PC-3 (cell line): ENCODE data around the gene ARMC5. TPM values are rescaled to one million over a fixed set of nuclear protein-coding genes. Genes with fewer than 3 reads are reported as not detected.

Experiments
- ATAC-seq: fragments of 200-7000 bp; cut with Tn5 transposase; 2 replicates; pipeline ENCODE4 v1.9.1; 2020; ENCODE audit warnings: mild to moderate bottlenecking, moderate library complexity
- BruUV-seq: library from RNA; stranded (reverse); fragments of 400-500 nt; replicated peaks from 2 replicates; lab custom pipeline; 2021; lab: Mats Ljungman, UMichigan
- CTCF ChIA-PET: fragments of 300-600 bp; sonication (Branson Sonifier 250); formaldehyde crosslinking; loops from one replicate; lab custom pipeline; 2022; ENCODE audit warnings: antibody characterized with exemption; lab: Charles Lee
- POLR2A ChIA-PET: fragments of 300-600 bp; sonication (Branson Sonifier 250); formaldehyde crosslinking; loops from one replicate; lab custom pipeline; 2022; ENCODE audit warnings: antibody characterized with exemption; ENCODE audit not compliant: unreplicated experiment; lab: Charles Lee
- DNase-seq: peaks from one replicate; pipeline ENCODE4 v3.0.0-alpha.2; 2015
- H2AFZ ChIP-seq: fragments of 300-600 bp; sonication (generic); 2 replicates; pipeline ENCODE4 v1.6.0; 2016; ENCODE audit warnings: antibody characterized with exemption, low read length
- H3F3A ChIP-seq: fragments of 300-600 bp; sonication (generic); one replicate; pipeline ENCODE4 v1.6.0; 2017; ENCODE audit warnings: antibody characterized with exemption, low read length, control low read depth, mild to moderate bottlenecking; ENCODE audit not compliant: unreplicated experiment
- H3K27ac ChIP-seq: fragments of 300-600 bp; sonication (generic); 2 replicates; pipeline ENCODE4 v1.5.1; 2016; ENCODE audit warnings: mild to moderate bottlenecking, low read length
- H3K27me3 ChIP-seq: fragments of 300-600 bp; sonication (generic); 2 replicates; pipeline ENCODE4 v1.6.1; 2016; ENCODE audit warnings: low read length, mixed read lengths
- H3K36me3 ChIP-seq: fragments of 300-600 bp; sonication (generic); 2 replicates; pipeline ENCODE4 v1.6.1; 2016; ENCODE audit warnings: low read depth, mixed run types, low read length, mixed read lengths
- H3K4me1 ChIP-seq: fragments of 300-600 bp; sonication (generic); 2 replicates; pipeline ENCODE4 v1.5.1; 2016; ENCODE audit warnings: low read length; ENCODE audit not compliant: insufficient read depth
- H3K4me2 ChIP-seq: fragments of 300-600 bp; sonication (generic); 2 replicates; pipeline ENCODE4 v1.6.0; 2016; ENCODE audit warnings: low read length
- H3K4me3 ChIP-seq: fragments of 300-600 bp; sonication (generic); 2 replicates; pipeline ENCODE4 v1.5.1; 2016; ENCODE audit warnings: mild to moderate bottlenecking, low read length, mixed read lengths
- H3K79me2 ChIP-seq: fragments of 300-600 bp; sonication (generic); 2 replicates; pipeline ENCODE4 v1.6.1; 2017; ENCODE audit warnings: low read length, mixed read lengths
- H3K9ac ChIP-seq: fragments of 300-600 bp; sonication (generic); 2 replicates; pipeline ENCODE4 v1.6.0; 2016; ENCODE audit warnings: mild to moderate bottlenecking, low read length
- H3K9me2 ChIP-seq: fragments of 300-600 bp; sonication (generic); replicated peaks from 2 replicates; pipeline ENCODE4 v1.6.1; 2016; ENCODE audit warnings: mixed run types, low read length, mixed read lengths
- H3K9me3 ChIP-seq: fragments of 300-600 bp; sonication (generic); 2 replicates; pipeline ENCODE4 v1.6.1; 2016; ENCODE audit warnings: low read length, mixed read lengths
- H4K20me1 ChIP-seq: fragments of 300-600 bp; sonication (generic); 2 replicates; pipeline ENCODE4 v1.6.1; 2016; ENCODE audit warnings: low read length, mixed read lengths
- EZH2 ChIP-seq: fragments of 300-600 bp; sonication (generic); IDR thresholded peaks from one replicate; pipeline ENCODE4 v1.6.1; 2017; ENCODE audit warnings: antibody characterized with exemption, mild to moderate bottlenecking, low read length; ENCODE audit not compliant: unreplicated experiment
- EZH2phosphoT487 ChIP-seq: fragments of 300-600 bp; sonication (generic); IDR thresholded peaks from 2 replicates; pipeline ENCODE4 v1.6.1; 2018; ENCODE audit warnings: mild to moderate bottlenecking, antibody characterized with exemption, low read length, borderline replicate concordance
- intact Hi-C: fragments of 100-400 bp; cut with micrococcal nuclease; formaldehyde crosslinking; loops from 2 replicates; pipeline ENCODE4 v1.9.0; 2023
- total RNA-seq: library from RNA; depleted of rRNA; stranded (reverse); fragments of >200 nt; gene quantifications from 2 replicates; pipeline ENCODE4 v1.2.3, GENCODE V29; 2014
- TF ChIP-seq, protein P1 (sequence below): fragments of 300-600 bp; sonication (generic); conservative IDR thresholded peaks from 2 replicates; pipeline ENCODE4 v1.5.1; 2017; ENCODE audit warnings: antibody characterized with exemption, low read depth, mild to moderate bottlenecking, low read length

Gene ARMC5
- total RNA-seq, 1 experiment from 2014 or later: 5.8 TPM

DNA sequence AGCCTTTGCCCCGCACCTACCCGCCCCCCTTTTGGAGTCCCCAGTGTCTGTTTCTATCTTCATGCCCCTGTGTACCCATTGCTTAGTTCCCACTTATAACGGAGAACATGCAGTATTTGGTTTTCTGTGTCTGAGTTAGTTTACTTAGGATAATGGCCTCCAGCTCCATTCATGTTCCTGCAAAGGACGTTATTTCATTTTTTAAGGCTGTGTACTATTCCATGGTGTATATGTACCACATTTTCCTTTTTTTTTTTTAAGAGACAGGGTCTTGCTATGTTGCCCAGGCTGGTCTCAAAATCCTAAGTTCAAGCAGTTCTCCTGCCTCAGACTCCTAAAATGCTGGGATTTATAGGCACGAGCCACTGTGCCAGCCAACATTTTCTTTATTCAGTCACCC, 8.6 kb downstream of the ARMC5 start:
- no peak overlapping the region for H3K9ac ChIP-seq
- no peaks in the 10 kb centered on the region; the same call in 1 of the 2 replicates for H3K4me1 ChIP-seq
- no peak overlapping the region for H2AFZ ChIP-seq
- intact Hi-C loops: no loop called here
- H3K4me3 ChIP-seq: no peak overlapping the region
- H3K36me3 ChIP-seq: no peaks in the 10 kb centered on the region
- H3K9me2 ChIP-seq: no peaks in the 10 kb centered on the region
- POLR2A ChIA-PET: no interaction called here
- CTCF ChIA-PET: no interaction called here
- H3K79me2 ChIP-seq: no peaks in the 10 kb centered on the region
- no TSS peak for BruUV-seq
- H3K27me3 ChIP-seq: no peaks in the 10 kb centered on the region
- no peaks in the 10 kb centered on the region for H4K20me1 ChIP-seq
- no peaks in the 10 kb centered on the region for H3K9me3 ChIP-seq
- no peak overlapping the region for H3K4me2 ChIP-seq
- no peak for ATAC-seq
- no peak overlapping the region for H3K27ac ChIP-seq
- TF ChIP-seq, protein P1, sequence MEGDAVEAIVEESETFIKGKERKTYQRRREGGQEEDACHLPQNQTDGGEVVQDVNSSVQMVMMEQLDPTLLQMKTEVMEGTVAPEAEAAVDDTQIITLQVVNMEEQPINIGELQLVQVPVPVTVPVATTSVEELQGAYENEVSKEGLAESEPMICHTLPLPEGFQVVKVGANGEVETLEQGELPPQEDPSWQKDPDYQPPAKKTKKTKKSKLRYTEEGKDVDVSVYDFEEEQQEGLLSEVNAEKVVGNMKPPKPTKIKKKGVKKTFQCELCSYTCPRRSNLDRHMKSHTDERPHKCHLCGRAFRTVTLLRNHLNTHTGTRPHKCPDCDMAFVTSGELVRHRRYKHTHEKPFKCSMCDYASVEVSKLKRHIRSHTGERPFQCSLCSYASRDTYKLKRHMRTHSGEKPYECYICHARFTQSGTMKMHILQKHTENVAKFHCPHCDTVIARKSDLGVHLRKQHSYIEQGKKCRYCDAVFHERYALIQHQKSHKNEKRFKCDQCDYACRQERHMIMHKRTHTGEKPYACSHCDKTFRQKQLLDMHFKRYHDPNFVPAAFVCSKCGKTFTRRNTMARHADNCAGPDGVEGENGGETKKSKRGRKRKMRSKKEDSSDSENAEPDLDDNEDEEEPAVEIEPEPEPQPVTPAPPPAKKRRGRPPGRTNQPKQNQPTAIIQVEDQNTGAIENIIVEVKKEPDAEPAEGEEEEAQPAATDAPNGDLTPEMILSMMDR: no peak
- TF ChIP-seq EZH2 (no peak), EZH2phosphoT487 (no peak)
- DNase-seq: no peak
- no peaks in the 10 kb centered on the region for H3F3A ChIP-seq

DNA sequence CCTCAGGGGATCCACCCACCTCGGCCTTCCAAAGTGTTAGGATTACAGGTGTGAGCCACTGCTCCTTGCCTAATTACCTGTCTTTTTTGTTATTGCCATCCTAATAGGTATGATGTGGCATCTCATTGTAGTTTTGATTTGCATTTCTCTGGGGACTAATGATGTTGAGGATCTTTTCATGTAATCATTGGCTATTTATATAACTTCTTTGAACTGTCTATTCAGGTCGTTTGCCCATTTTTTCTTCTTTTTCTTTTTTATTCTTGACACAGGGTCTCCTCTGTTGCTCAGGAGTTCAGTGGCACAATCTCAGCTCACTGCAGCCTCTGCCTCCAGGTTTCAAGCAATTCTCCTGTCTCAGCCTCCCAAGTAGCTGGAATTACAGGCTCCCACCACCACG, 11.3 kb downstream of the ARMC5 start:
- CTCF ChIA-PET: no interaction called here
- no peak overlapping the region for H3K27ac ChIP-seq
- H3K9me2 ChIP-seq: no peaks in the 10 kb centered on the region
- H4K20me1 ChIP-seq: no peaks in the 10 kb centered on the region
- POLR2A ChIA-PET: no interaction called here
- ATAC-seq (no peak), DNase-seq (no peak)
- no peak overlapping the region for H3K4me2 ChIP-seq
- intact Hi-C loops: no loop called here
- no TSS peak for BruUV-seq
- H3K9me3 ChIP-seq: no peaks in the 10 kb centered on the region
- H3K9ac ChIP-seq: no peak overlapping the region
- no peaks in the 10 kb centered on the region; the same call in 1 of the 2 replicates for H3K4me1 ChIP-seq
- no peaks in the 10 kb centered on the region for H3F3A ChIP-seq
- TF ChIP-seq EZH2 (no peak), EZH2phosphoT487 (no peak)
- no peak overlapping the region for H2AFZ ChIP-seq
- no peaks in the 10 kb centered on the region for H3K36me3 ChIP-seq
- no peaks in the 10 kb centered on the region for H3K27me3 ChIP-seq
- no peak overlapping the region for H3K4me3 ChIP-seq
- H3K79me2 ChIP-seq: no peaks in the 10 kb centered on the region

DNA sequence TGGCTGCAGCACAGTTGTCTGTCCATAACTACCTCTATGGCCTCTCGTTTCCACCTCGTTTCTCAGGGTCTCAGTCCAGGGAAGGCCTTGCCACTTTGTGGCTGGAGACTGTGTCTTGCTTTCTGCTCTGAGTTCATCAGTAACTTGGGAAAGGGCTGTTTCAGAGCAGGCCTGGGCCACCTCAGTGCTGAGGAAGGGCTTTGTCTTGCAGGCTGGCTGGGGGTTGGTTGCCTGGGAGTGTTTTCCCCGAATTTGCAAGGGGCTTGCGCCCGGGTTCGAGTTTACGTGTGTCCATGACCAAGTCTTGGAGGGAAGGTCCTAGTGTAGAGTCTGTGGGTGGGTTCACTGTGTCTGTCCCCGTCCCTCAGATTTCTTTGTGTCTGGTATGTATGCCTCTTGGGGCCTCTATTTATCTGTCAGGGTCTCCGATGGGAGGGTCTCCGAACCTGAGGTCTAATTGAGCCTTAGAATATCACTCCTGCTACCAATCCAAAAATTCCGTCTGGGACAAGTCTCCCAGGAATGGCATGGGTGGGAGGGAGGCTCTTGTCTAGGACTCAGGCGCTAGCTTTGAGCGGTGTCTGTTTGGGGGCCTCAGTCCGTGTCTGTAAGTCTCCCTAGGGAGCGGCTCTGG, 12.1 kb downstream of the ARMC5 start:
- TSS peak; percentile 82 for BruUV-seq
- no peaks in the 10 kb centered on the region for H3F3A ChIP-seq
- no peaks in the 10 kb centered on the region for H4K20me1 ChIP-seq
- no peaks in the 10 kb centered on the region for H3K9me2 ChIP-seq
- H3K4me1 ChIP-seq: no peaks in the 10 kb centered on the region; the same call in 1 of the 2 replicates
- CTCF ChIA-PET: no interaction called here
- peak overlapping the region; percentile 78 for H3K4me2 ChIP-seq
- peak overlapping the region; percentile 73 for H3K4me3 ChIP-seq
- intact Hi-C loops: no loop called here
- H3K9me3 ChIP-seq: no peaks in the 10 kb centered on the region
- no peak for DNase-seq
- H3K79me2 ChIP-seq: no peaks in the 10 kb centered on the region
- no peak overlapping the region for H3K27ac ChIP-seq
- H3K9ac ChIP-seq: peak overlapping the region; percentile 49; the same call in 1 of the 2 replicates
- POLR2A ChIA-PET: interaction anchor here (0.9 kb wide), 1 partner anchor 11 kb away, joined by 5 read pairs; no protein-coding TSS in a partner anchor
- TF ChIP-seq EZH2phosphoT487 (no peak), EZH2 (no peak)
- TF ChIP-seq, protein P1: no peak
- H2AFZ ChIP-seq: peak overlapping the region; percentile 61
- no peaks in the 10 kb centered on the region for H3K27me3 ChIP-seq
- no peaks in the 10 kb centered on the region for H3K36me3 ChIP-seq
- no peak for ATAC-seq
